HL-60/S4 (cell line): ENCODE data around the gene PAPPA.

Experiments used
- in situ Hi-C: fragments of 300-500 bp; cut with MboI; formaldehyde crosslinking; loops from 2 replicates; pipeline ENCODE4 v1.14.3; 2022; ENCODE audit warnings: low sequenced_read_pairs

PAPPA gene

DNA sequence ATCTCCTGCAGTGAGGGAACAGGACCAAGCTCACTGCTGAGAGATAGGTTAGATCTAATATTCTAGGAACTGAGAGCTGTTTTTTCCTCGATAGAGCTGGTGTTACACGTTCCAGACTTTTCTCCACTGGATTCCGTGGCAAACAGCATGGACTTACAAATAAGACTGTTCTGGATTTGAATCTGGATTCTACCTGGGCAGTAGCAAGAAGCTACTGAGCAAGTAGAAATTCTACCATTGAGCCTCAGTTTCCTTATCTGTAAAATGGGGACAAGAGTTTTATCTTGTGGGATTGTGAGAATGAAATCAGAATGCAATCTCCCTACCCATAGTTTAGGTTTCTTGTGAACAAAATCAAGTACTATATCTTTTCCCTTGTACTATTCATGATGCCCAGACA, 294.8 kb downstream of the PAPPA start:
- in situ Hi-C loops = no loop called here

DNA sequence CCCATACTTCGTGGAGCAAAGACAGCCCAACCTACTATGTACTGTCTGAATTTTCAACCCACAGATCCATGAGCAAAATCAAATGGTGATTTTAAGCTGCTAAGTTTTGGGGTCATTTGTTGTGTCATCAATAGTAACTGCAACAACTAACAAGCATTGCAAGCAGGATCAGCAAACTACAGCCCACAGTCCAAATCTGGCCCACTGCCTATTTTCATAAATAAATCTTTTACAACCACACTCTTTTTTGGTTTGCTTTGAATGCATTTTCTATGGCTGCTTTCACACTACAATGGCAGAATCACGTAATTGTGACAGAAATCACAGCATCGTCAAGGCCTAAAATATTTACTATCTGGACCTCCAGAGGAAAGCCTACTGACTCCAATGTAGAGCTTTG, 296.4 kb downstream of the PAPPA start:
- in situ Hi-C loops = no loop called here

DNA sequence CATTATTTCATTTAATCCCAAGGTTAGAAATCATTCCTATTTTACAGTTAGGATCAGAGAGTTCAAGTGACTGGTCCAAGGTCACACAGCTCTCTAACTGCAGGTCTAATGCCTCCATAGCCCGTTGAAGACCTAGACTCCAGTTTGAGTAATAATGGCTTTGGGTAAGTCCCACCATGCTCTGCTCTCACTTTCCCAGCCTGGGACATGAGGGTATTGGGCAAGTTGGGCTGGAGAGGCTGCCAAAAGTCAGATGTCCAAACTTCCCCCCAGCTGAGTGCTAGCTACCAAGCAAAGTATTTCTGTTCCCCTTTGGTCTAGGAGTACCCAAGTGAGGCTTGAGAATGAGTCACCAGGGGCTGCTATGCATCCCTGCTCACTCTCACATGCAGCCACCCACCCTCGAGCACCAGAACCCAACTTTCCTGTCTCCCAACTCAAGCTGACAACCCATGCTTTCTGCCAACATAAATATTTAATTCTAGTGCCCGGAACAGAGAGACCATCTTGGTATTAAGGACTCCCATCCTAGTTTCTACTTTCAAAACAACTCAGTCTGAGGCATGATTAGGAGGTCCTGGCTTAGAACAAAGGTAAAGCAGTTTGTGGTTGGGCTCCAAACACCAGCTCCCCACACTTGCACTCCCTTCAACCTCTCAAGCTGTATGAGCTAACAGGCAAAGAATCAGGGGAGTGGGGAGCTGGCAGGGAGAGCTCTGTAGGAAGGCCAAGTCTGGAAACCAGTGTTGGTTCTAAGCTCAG, 297.0 kb downstream of the PAPPA start:
- in situ Hi-C loops = no loop called here

DNA sequence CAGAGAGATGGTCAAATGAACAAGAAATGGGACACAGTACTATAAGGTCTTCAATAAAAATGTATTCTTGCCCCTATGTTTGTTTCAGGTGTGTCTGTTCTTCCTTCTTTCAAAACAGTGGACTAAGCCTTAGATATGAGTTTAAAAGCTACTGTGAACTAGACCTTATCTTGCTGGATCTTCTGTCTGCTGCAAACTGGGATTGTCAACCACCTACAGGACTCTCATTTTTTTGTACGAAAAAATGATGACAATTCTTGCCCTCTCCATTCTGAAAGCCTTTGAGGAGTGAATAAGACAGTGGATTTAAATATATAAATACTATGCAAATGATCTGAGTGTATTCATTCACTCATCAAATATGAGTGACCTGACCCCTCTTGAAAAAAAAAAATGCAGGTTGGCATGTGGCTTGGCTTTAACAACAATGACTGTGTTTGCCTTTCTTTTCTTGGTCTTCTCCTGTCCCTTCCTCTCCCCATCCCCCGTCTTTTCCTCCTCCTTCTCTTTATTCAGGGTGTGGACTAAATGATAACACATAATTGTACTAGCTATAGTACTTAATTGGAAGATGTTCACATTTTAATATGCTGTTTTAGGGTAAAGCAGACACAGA, 298.0 kb downstream of the PAPPA start:
- in situ Hi-C loops = no loop called here
